Fibroblast of skin of left biceps (primary cell): ENCODE results near the gene ZNF433.

Experiments
- DNase-seq, 2 experiments: peaks; one replicate each; pipeline ENCODE4 v3.0.0-alpha.2; 2013; ENCODE audit warnings: low read depth in 2 of 2

Gene ZNF433

DNA sequence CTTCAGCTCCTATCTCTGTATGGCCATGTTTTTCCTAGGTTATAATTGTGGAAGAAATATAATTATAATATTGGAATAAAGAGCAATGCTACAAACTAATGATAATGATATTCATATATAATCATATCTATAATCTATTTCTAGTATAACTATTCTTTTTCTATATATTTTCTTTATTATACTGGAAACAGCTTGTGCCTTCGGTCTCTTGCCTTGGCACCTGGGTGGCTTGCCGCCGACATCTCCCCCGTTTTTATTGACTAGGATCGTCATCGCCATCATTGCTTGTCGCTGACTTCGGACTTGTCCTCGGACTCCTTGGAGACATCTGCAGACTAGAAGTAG lies 46.4 kb downstream of the ZNF433 start:
- DNase-seq: no peak

DNA sequence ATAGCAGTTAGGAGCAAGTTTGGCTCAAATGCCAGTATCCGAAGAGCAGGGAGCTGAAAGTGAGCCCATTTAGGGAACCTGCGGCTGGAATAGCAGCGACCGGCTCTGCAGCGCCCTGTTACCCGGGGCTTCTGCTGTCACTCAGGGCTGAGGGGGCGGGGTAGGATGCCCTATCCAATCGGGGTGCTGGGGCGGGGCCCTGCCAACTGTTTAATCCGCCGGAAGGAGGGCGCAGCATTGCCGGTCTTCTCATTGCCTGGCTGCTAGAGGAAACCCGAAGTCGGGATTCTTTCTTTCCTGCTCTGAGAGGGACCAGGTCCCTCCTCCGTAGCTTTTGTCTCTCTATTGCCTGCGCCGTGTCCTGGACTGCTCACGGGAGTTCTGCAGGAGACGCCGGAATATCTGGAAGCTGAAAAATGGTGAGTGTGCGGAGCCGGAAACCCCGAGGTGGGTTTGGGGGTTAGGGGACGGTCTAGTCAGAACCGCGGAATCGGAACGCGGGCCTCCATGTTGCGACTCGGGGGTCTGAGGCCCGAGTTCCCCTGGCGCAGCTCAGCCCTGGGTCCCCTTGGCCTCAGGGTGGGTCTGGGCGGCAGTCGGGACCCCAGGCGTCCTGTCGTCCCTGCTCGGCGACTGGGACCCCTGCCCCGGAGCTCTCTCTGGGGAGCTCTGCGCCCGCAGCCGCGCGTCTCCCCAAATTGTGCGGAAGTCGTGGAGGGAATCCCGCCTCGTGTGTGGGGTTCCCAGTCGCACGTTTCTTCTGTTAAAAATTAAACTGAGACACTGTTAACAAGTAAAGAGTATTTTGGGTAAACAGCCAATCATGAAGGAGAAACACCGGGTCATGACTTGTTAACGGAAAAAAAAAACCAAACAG lies 47.8 kb downstream of the ZNF433 start:
- DNase-seq: peak; percentile 70 to 71

DNA sequence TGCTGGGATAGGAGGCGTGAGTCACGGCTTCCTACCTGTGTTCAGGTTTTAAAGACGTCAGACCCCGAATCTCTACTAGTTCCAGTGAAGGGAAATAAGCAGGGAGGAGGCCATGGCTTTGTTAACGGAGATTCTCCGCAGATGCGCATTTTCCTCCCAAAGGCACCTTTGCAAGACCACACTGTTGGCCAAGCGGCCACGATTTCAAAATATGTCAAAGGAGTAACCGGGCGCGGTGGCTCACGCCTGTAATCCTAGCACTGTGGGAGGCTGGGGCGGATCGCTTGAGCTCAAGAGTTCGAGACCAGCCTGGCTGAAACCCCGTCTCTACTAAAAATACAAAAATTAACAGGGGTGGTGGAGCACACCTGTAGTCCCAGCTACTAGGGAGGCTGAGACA lies 48.7 kb downstream of the ZNF433 start:
- no peak for DNase-seq

DNA sequence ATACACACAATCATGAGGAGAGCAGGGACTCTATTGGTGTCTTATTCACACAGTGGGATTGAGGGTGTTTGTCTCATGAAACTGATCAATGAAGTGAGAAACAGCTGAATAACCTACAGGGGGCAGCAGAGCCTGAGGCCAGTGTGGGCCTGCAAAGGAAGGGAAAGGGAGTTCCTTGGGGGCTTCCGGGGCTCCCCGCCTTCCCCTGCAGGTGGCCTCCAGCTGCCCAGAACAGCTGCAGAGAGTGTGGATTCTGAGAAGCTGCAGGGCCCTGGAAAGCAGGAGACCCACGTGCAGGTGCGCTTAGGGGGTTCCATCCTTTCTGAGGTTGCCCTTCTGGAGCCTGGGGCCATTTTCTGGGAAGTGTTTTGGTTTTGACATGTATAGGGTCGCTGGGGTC lies 50.5 kb downstream of the ZNF433 start:
- no peak for DNase-seq

DNA sequence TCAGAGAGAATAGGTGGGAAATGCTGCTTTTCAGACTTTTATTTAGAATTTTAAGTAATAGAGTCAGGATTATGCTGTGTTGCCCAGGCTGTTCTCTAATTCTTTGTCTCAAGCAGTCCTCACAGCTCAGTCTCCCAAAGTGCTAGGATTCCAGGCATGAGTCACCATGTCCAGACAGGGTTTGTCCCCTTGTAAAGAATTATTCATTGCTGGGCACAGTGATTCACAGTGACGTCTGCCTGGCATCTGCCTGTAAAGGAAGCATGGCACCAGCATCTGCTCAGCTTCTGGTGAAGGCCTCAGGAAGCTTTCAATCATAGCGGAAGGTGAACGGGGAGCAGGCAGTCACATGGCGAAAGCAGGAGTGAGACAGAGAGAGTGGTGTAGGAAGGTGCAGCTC lies 53.0 kb downstream of the ZNF433 start:
- DNase-seq: no peak

DNA sequence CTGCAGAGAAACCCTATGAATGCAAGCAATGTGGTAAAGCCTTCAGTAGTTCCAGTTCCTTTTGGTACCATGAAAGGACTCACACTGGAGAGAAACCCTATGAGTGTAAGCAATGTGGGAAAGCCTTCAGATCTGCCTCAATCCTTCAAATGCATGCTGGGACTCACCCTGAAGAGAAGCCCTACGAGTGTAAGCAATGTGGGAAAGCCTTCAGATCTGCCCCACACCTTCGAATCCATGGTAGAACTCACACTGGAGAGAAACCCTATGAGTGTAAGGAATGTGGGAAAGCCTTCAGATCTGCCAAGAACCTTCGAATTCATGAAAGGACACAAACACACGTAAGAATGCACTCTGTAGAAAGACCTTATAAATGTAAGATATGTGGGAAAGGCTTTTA lies 56.0 kb downstream of the ZNF433 start:
- DNase-seq: no peak

DNA sequence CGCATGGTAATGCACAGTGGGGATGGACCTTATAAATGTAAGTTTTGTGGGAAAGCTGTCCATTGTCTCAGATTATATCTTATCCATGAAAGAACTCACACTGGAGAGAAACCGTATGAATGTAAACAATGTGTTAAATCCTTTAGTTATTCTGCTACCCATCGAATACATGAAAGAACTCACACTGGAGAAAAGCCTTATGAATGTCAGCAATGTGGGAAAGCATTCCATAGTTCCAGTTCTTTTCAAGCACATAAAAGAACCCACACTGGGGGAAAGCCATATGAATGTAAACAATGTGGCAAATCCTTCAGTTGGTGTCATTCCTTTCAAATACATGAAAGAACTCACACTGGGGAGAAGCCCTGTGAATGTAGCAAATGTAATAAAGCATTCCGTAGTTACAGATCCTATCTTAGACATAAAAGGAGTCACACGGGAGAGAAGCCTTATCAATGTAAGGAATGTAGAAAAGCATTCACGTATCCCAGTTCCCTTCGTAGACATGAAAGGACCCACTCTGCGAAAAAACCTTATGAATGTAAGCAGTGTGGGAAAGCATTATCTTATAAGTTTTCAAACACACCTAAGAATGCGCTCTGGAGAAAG lies 56.9 kb downstream of the ZNF433 start:
- DNase-seq: no peak

DNA sequence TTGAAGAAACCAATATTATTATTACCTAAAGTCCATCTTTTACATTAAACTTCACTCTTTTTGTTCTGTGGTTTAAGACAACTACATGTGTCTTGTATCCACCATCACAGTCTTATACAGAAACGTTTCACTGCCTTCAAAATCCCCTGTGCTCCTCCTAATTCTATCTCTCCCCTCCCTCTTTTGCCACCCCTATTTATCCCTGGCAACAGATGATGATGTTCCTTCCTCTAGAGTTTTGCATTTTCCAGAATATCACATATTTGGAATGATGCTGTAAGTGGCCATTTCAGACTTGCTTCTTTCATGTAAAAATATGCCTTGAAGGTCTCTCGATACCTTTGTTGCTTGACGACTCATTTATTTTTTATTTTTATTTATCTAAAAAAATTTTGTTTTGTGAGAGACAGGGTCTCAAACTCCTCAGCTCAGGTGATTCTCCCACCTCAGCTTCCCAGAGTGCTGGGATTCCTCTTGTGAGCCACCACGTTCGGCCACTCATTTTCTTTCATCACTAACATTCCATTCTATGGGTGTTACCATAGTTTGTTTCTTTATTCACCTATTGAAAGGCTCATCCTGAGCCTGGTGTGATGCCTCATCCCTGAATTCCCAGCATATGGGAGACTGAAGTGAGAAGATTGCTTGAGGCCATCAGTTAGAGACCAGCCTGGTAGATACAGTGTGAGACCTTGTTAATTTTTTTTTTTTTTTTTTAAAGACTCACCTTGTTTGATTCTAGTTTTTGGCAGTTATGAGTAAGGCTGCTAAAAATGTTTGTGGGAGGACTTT lies 62.3 kb downstream of the ZNF433 start:
- no peak for DNase-seq

DNA sequence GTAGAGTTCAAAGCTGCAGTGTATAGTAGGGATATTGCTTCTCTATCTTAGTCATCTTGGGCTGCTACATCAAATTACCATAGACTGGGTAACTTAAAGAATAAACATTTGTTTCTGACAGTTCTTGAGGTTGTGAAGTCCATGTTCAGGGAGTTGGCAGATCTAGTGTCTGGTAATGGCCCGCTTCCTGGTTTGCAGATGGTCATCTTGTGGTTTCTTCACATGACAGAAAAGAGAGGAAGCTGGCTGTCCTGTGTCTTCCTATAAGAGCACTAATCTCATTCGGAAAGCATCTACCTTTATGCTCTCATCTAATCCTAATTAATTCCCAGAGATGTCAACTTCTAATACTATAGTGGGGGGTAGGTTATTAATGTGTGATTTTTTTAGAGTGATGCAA lies 64.4 kb downstream of the ZNF433 start:
- DNase-seq: no peak

DNA sequence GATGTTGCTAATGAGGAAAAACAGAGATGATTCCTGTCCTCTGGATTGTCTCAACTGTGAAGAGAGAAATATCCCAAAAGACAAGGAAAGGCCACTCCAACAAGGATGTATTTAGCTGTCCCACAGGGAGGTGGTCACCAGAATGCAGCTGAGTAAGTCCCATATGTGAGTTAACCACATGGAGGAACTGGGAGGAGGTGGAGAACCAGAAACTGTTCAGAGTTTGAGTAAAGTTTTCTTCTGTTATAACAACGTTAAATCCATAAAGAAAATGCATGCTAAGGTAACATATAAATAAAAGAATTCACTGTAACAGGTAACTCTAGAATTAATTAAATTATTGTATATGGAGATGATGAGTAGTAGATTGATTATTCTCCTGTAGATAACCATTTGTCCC lies 65.3 kb downstream of the ZNF433 start:
- no peak for DNase-seq

DNA sequence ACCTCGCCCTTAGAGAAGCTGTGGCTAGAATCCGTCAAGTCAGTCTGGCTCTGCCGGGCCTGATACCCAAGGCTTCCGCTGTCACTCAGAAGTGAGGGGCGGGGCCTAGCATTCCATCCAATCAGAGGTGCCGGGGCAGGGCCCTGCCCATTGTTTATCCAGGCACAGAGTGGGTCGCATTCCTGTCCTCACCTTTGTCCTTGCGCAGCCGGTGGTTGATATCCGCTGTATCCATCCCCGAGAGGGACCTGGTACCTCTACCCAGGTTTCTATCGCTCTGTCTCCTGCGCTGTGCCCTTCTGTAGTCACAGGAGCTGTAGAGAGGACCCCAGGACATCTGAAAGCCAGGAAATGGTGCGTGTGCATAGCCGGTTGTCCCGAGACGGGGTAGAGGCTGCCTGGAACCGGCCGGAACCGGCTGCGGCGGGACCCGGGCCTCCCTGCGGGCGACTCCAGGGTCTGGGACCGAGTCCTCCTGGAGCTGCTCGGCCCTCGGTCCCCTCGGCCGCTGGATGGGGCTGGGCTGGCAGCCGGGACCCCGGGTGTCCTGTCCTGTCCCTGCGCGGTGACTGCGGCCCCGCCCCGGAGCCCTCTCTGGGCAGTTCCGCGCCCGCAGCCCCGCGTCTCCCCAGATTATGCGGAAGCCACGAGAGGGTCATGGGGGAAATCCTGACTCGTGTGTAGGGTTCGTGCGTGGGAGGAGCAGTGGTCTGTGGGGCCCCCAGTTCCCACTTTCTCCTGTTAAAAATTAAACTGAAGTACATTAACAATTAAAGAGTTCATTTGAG lies 70.4 kb downstream of the ZNF433 start, which contains the start of gene ZNF763:
Gene ZNF763, plus strand, starts transcription at position 183 of the 788 bp plus-strand sequence. Its CDS starts 169 bp downstream, at position 352.
- DNase-seq: peak; percentile 30 to 42
